K562 (cell line): ENCODE measurements around the gene ITGA1. TPM values are rescaled to one million over a fixed set of nuclear protein-coding genes. Genes with fewer than 3 reads are reported as not detected.

Experiments used
- ARHGAP35 ChIP-seq: fragments of 450-650 bp; IDR thresholded peaks from 2 replicates; pipeline ENCODE4 v1.6.1; 2018; ENCODE audit not compliant: partially characterized antibody
- BHLHE40 ChIP-seq: IDR thresholded peaks from 2 replicates; pipeline ENCODE4 v1.6.1; 2011; ENCODE audit warnings: low read length, improper control_type of control experiment
- EP400 ChIP-seq: fragments of 450-650 bp; IDR thresholded peaks from 2 replicates; pipeline ENCODE4 v1.6.1; 2017; ENCODE audit warnings: antibody characterized with exemption, mild to moderate bottlenecking, moderate library complexity
- HNRNPLL ChIP-seq: fragments of 200-400 bp; formaldehyde crosslinking; IDR thresholded peaks from 2 replicates; pipeline ENCODE4 v1.6.1; 2017; ENCODE audit warnings: low read length, low read depth, mild to moderate bottlenecking; ENCODE audit not compliant: poor library complexity, severe bottlenecking
- NEUROD1 ChIP-seq: fragments of 150-350 bp; IDR thresholded peaks from 2 replicates; pipeline ENCODE4 v1.6.1; 2014; ENCODE audit warnings: borderline replicate concordance, low read length, low read depth; ENCODE audit not compliant: partially characterized antibody
- POLR2H ChIP-seq: IDR thresholded peaks from 2 replicates; pipeline ENCODE4 v1.6.1; 2016; ENCODE audit warnings: missing genetic modification characterization, low read depth, mild to moderate bottlenecking, control low read depth, missing compliant biosample characterization, moderate library complexity
- RAD51 ChIP-seq: fragments of 450-650 bp; IDR thresholded peaks from 2 replicates; pipeline ENCODE4 v1.7.1; 2016; ENCODE audit warnings: low read depth, mild to moderate bottlenecking, borderline replicate concordance
- SMAD4 ChIP-seq: fragments of 250-450 bp; sonication (Bioruptor Pico); conservative IDR thresholded peaks from 2 replicates; pipeline ENCODE4 v1.8.0; 2021; ENCODE audit warnings: inconsistent platforms, mild to moderate bottlenecking, moderate library complexity
- SPI1 ChIP-seq: IDR thresholded peaks from 2 replicates; pipeline ENCODE4 v1.6.1; 2011; ENCODE audit warnings: low read depth, low read length, control low read depth, borderline replicate concordance
- STAG1 ChIP-seq: sonication (generic); formaldehyde crosslinking; IDR thresholded peaks from 2 replicates; pipeline ENCODE4 v1.5.0; 2020; ENCODE audit warnings: missing genetic modification reagents, borderline replicate concordance
- STAT5B ChIP-seq: fragments of 250-450 bp; sonication (Bioruptor Pico); IDR thresholded peaks from 2 replicates; pipeline ENCODE4 v1.8.0; 2021; ENCODE audit warnings: mild to moderate bottlenecking, inconsistent platforms
- ZNF217 ChIP-seq: sonication (generic); formaldehyde crosslinking; IDR thresholded peaks from 2 replicates; pipeline ENCODE4 v1.8.0; 2022; ENCODE audit warnings: mild to moderate bottlenecking, missing genetic modification reagents
- ZNF24 ChIP-seq: fragments of 450-650 bp; IDR thresholded peaks from 2 replicates; pipeline ENCODE4 v1.6.1; 2016
- ZNF41 ChIP-seq: fragments of 250-450 bp; sonication (Bioruptor Pico); conservative IDR thresholded peaks from 2 replicates; pipeline ENCODE4 v1.4.0; 2020; ENCODE audit warnings: mild to moderate bottlenecking
- ZNF76 ChIP-seq: fragments of 250-450 bp; sonication (Bioruptor Pico); IDR thresholded peaks from 2 replicates; pipeline ENCODE4 v1.4.0; 2020; ENCODE audit warnings: mild to moderate bottlenecking, moderate library complexity, borderline replicate concordance
- polyA plus RNA-seq, 8 experiments: library from polyadenylated mRNA; depleted of rRNA in 4 of 8; stranded (reverse) in 5 of 8; unstranded in 3 of 8; fragments of >200 nt; fragmentation: Nextera tagmentation in 2 of 8; fragmentation: Illumina TruSeq in 1 of 8; extraction: Ambion mirVana in 2 of 8; extraction: Trizol in 1 of 8; gene quantifications; 2 replicates each; pipeline versions ENCODE4 v1.2.1 to v1.2.3, GENCODE V29; 2011 to 2014; ENCODE audit warnings: inconsistent platforms in 1 of 8, missing spikeins in 1 of 8
- total RNA-seq, 7 experiments: library from RNA; depleted of rRNA in 6 of 7; stranded (reverse); fragments of >200 nt in 6 of 7; fragmentation: Illumina TruSeq in 2 of 7; extraction: Trizol in 2 of 7; gene quantifications; 2 replicates each; pipeline versions ENCODE4 v1.2.1 to v1.2.3, GENCODE V29; 2011 to 2021; ENCODE audit warnings: low replicate concordance in 1 of 7
- TF ChIP-seq, protein P1 (sequence below): fragments of 450-650 bp; formaldehyde crosslinking; IDR thresholded peaks from 2 replicates; pipeline ENCODE4 v1.4.0; 2020; ENCODE audit warnings: mild to moderate bottlenecking, moderate library complexity
- TF ChIP-seq, protein P2 (sequence below): fragments of 250-450 bp; sonication (Bioruptor Pico); IDR thresholded peaks from 2 replicates; pipeline ENCODE4 v1.8.0; 2021; ENCODE audit warnings: mild to moderate bottlenecking, moderate library complexity
- TF ChIP-seq, protein P3 (sequence below): fragments of 450-650 bp; IDR thresholded peaks from 2 replicates; pipeline ENCODE4 v1.6.1; 2016; ENCODE audit warnings: low read depth

ITGA1 gene
- total and polyA plus RNA-seq, 9 of the 15 experiments (the other 6 are each of a cell fraction or from before 2014, with no cell fraction given), result 0.04 to 0.22 TPM; not detected in 7

DNA sequence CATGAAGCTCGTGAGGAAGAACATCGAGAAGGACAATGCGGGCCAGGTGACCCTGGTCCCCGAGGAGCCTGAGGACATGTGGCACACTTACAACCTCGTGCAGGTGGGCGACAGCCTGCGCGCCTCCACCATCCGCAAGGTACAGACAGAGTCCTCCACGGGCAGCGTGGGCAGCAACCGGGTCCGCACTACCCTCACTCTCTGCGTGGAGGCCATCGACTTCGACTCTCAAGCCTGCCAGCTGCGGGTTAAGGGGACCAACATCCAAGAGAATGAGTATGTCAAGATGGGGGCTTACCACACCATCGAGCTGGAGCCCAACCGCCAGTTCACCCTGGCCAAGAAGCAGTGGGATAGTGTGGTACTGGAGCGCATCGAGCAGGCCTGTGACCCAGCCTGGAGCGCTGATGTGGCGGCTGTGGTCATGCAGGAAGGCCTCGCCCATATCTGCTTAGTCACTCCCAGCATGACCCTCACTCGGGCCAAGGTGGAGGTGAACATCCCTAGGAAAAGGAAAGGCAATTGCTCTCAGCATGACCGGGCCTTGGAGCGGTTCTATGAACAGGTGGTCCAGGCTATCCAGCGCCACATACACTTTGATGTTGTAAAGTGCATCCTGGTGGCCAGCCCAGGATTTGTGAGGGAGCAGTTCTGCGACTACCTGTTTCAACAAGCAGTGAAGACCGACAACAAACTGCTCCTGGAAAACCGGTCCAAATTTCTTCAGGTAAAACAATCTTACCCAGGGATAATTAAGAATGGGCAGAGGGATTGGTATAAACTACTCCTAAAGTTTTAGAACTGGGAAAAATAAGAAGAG, 12.9 kb downstream of the ITGA1 start (continued):
- no peak for TF ChIP-seq STAT5B (CRISPR knock-in tag)
- no peak for TF ChIP-seq BHLHE40
- TF ChIP-seq SMAD4, result no peak
- no peak for TF ChIP-seq ARHGAP35
- TF ChIP-seq ZNF217, result no peak
- TF ChIP-seq ZNF41, result no peak
- no peak for TF ChIP-seq RAD51
- TF ChIP-seq POLR2H, result peak; percentile 14; the same call in 1 of the 2 replicates
- no peak for TF ChIP-seq ZNF76 (CRISPR knock-in tag)
- no peak for TF ChIP-seq HNRNPLL
- TF ChIP-seq, protein P1, sequence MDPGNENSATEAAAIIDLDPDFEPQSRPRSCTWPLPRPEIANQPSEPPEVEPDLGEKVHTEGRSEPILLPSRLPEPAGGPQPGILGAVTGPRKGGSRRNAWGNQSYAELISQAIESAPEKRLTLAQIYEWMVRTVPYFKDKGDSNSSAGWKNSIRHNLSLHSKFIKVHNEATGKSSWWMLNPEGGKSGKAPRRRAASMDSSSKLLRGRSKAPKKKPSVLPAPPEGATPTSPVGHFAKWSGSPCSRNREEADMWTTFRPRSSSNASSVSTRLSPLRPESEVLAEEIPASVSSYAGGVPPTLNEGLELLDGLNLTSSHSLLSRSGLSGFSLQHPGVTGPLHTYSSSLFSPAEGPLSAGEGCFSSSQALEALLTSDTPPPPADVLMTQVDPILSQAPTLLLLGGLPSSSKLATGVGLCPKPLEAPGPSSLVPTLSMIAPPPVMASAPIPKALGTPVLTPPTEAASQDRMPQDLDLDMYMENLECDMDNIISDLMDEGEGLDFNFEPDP (CRISPR knock-in tag), result no peak
- no peak for TF ChIP-seq NEUROD1
- TF ChIP-seq SPI1, result no peak
- no peak for TF ChIP-seq ZNF24
- 0 out of 2 replicates have a peak, but pooled peaks have one; percentile 20 for TF ChIP-seq STAG1 (CRISPR knock-in tag)
- TF ChIP-seq, protein P2, sequence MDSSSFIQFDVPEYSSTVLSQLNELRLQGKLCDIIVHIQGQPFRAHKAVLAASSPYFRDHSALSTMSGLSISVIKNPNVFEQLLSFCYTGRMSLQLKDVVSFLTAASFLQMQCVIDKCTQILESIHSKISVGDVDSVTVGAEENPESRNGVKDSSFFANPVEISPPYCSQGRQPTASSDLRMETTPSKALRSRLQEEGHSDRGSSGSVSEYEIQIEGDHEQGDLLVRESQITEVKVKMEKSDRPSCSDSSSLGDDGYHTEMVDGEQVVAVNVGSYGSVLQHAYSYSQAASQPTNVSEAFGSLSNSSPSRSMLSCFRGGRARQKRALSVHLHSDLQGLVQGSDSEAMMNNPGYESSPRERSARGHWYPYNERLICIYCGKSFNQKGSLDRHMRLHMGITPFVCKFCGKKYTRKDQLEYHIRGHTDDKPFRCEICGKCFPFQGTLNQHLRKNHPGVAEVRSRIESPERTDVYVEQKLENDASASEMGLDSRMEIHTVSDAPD (CRISPR knock-in tag), result no peak
- peak; percentile 85 for TF ChIP-seq EP400
- TF ChIP-seq, protein P3, sequence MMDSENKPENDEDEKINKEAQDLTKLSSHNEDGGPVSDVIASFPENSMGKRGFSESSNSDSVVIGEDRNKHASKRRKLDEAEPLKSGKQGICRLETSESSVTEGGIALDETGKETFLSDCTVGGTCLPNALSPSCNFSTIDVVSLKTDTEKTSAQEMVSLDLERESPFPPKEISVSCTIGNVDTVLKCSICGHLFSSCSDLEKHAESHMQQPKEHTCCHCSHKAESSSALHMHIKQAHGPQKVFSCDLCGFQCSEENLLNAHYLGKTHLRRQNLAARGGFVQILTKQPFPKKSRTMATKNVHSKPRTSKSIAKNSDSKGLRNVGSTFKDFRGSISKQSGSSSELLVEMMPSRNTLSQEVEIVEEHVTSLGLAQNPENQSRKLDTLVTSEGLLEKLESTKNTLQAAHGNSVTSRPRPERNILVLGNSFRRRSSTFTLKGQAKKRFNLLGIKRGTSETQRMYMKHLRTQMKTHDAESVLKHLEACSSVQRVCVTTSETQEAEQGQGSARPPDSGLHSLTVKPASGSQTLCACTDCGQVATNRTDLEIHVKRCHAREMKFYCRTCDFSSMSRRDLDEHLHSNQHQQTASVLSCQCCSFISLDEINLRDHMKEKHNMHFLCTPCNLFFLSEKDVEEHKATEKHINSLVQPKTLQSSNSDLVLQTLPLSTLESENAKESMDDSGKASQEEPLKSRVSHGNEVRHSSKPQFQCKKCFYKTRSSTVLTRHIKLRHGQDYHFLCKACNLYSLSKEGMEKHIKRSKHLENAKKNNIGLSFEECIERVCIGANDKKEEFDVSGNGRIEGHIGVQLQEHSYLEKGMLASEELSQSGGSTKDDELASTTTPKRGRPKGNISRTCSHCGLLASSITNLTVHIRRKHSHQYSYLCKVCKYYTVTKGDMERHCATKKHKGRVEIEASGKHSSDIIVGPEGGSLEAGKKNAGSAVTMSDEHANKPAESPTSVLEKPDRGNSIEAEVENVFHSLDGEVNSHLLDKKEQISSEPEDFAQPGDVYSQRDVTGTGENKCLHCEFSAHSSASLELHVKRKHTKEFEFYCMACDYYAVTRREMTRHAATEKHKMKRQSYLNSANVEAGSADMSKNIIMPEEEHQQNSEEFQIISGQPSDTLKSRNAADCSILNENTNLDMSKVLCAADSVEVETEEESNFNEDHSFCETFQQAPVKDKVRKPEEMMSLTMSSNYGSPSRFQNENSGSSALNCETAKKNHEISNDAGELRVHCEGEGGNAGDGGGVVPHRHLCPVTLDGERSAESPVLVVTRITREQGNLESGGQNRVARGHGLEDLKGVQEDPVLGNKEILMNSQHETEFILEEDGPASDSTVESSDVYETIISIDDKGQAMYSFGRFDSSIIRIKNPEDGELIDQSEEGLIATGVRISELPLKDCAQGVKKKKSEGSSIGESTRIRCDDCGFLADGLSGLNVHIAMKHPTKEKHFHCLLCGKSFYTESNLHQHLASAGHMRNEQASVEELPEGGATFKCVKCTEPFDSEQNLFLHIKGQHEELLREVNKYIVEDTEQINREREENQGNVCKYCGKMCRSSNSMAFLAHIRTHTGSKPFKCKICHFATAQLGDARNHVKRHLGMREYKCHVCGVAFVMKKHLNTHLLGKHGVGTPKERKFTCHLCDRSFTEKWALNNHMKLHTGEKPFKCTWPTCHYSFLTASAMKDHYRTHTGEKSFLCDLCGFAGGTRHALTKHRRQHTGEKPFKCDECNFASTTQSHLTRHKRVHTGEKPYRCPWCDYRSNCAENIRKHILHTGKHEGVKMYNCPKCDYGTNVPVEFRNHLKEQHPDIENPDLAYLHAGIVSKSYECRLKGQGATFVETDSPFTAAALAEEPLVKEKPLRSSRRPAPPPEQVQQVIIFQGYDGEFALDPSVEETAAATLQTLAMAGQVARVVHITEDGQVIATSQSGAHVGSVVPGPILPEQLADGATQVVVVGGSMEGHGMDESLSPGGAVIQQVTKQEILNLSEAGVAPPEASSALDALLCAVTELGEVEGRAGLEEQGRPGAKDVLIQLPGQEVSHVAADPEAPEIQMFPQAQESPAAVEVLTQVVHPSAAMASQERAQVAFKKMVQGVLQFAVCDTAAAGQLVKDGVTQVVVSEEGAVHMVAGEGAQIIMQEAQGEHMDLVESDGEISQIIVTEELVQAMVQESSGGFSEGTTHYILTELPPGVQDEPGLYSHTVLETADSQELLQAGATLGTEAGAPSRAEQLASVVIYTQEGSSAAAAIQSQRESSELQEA, result no peak
